ENCODE data around the gene MT1X.

DNA sequence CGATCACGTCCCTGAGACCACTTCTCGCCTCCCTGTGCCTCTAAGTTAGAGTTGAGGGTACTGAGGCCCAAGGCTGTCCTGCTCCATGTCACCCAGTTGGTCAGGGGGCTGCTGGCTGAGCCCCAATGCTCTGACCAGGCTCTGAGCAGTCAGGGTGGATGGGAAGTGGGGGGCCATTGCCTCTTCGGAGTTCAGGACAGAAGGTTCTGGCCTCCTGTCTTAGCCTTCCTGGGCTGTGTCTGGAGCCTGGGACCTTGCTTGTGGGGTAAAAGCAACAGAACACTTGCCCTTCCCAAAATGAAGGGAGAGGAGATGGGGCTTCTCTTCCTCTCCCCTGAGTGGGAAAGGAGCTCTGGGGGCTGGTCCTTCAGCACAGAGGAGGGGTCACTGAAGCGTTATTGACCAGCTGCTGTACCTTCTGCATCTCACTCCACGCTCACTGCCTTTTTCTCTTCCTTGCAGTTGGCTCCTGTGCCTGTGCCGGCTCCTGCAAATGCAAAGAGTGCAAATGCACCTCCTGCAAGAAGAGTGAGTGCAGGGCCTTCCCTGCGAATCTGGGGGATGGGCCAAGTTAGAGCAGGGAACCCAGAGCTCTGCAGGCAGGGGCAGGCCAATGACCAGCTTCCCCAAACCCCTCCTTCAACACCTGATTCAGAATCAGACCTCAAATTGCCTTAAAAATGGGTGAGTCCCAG, 580 bp downstream of the MT1X start:
- TF ChIP-seq EGR1 (IDR thresholded peaks at IDR 0.05; ENCODE audit: low read depth in 2 of 2) = no peak
- TF ChIP-seq, protein P1, sequence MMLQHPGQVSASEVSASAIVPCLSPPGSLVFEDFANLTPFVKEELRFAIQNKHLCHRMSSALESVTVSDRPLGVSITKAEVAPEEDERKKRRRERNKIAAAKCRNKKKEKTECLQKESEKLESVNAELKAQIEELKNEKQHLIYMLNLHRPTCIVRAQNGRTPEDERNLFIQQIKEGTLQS (IDR thresholded peaks at IDR 0.05) = no peak
